K562 (cell line): ENCODE measurements around the gene ELOF1. TPM values are rescaled to one million over a fixed set of nuclear protein-coding genes. Genes with fewer than 3 reads are reported as not detected.

ENCODE experiments used
- ARID4B ChIP-seq: sonication (generic); formaldehyde crosslinking; IDR thresholded peaks from 2 replicates; pipeline ENCODE4 v1.8.0; 2022; ENCODE audit warnings: mild to moderate bottlenecking, missing genetic modification reagents
- CCNT2 ChIP-seq: IDR thresholded peaks from 2 replicates; pipeline ENCODE4 v1.6.1; 2011; ENCODE audit warnings: borderline replicate concordance, low read depth, mild to moderate bottlenecking, moderate library complexity, mixed read lengths, low read length; ENCODE audit not compliant: insufficient read length; ENCODE audit errors: extremely low read depth
- FOXP1 ChIP-seq: sonication (generic); formaldehyde crosslinking; IDR thresholded peaks from 2 replicates; pipeline ENCODE4 v1.8.0; 2022; ENCODE audit warnings: mild to moderate bottlenecking, missing genetic modification reagents
- GABPB1 ChIP-seq: sonication (generic); formaldehyde crosslinking; IDR thresholded peaks from 2 replicates; pipeline ENCODE4 v1.8.0; 2022; ENCODE audit warnings: mild to moderate bottlenecking, missing genetic modification reagents
- HDAC6 ChIP-seq: IDR thresholded peaks from 2 replicates; pipeline ENCODE4 v1.6.1; 2012; ENCODE audit warnings: low read depth, mild to moderate bottlenecking, control low read depth, inconsistent platforms, low read length, moderate library complexity
- HES1 ChIP-seq: fragments of 450-650 bp; IDR thresholded peaks from 2 replicates; pipeline ENCODE4 v1.6.1; 2016; ENCODE audit warnings: low read depth, mild to moderate bottlenecking, moderate library complexity
- SAFB ChIP-seq: fragments of 200-400 bp; formaldehyde crosslinking; IDR thresholded peaks from 2 replicates; pipeline ENCODE4 v1.6.1; 2017; ENCODE audit warnings: low read depth, low read length, borderline replicate concordance
- SLC30A9 ChIP-seq: fragments of 250-450 bp; sonication (Bioruptor Pico); IDR thresholded peaks from 2 replicates; pipeline ENCODE4 v1.8.0; 2022; ENCODE audit warnings: mild to moderate bottlenecking, moderate library complexity
- SOX6 ChIP-seq: fragments of 450-650 bp; IDR thresholded peaks from 2 replicates; pipeline ENCODE4 v1.6.1; 2014; ENCODE audit warnings: mild to moderate bottlenecking
- SREBF2 ChIP-seq: sonication (generic); formaldehyde crosslinking; IDR thresholded peaks from 2 replicates; pipeline ENCODE4 v1.4.0; 2020; ENCODE audit warnings: mild to moderate bottlenecking, missing genetic modification reagents
- SUPT5H ChIP-seq: fragments of 450-650 bp; IDR thresholded peaks from 2 replicates; pipeline ENCODE4 v1.6.1; 2016
- TFE3 ChIP-seq: fragments of 450-650 bp; formaldehyde crosslinking; IDR thresholded peaks from 2 replicates; pipeline ENCODE4 v1.4.0; 2020; ENCODE audit warnings: mild to moderate bottlenecking, mixed read lengths
- USF1 ChIP-seq: sonication (generic); formaldehyde crosslinking; IDR thresholded peaks from 2 replicates; pipeline ENCODE4 v1.9.0; 2022; ENCODE audit warnings: mild to moderate bottlenecking, missing genetic modification reagents
- ZBTB11 ChIP-seq, 3 experiments: fragments of 200-800 bp in 1 of 3; fragments of 250-450 bp in 1 of 3; fragments of 450-650 bp in 1 of 3; sonication (Bioruptor Pico) in 1 of 3; sonication (Bioruptor generic) in 1 of 3; formaldehyde crosslinking in 1 of 3; IDR thresholded peaks; 2 replicates each; pipeline versions ENCODE4 v1.6.1 to v1.8.0; 2016 to 2022; ENCODE audit warnings: mild to moderate bottlenecking in 2 of 3, missing genetic modification characterization in 2 of 3, missing compliant biosample characterization in 1 of 3, moderate library complexity in 1 of 3
- ZFP1 ChIP-seq: fragments of 450-650 bp; formaldehyde crosslinking; IDR thresholded peaks from 2 replicates; pipeline ENCODE4 v1.4.0; 2020; ENCODE audit warnings: mild to moderate bottlenecking, mixed read lengths
- polyA plus RNA-seq, 8 experiments: library from polyadenylated mRNA; depleted of rRNA in 4 of 8; stranded (reverse) in 5 of 8; unstranded in 3 of 8; fragments of >200 nt; fragmentation: Nextera tagmentation in 2 of 8; fragmentation: Illumina TruSeq in 1 of 8; extraction: Ambion mirVana in 2 of 8; extraction: Trizol in 1 of 8; gene quantifications; 2 replicates each; pipeline versions ENCODE4 v1.2.1 to v1.2.3, GENCODE V29; 2011 to 2014; ENCODE audit warnings: inconsistent platforms in 1 of 8, missing spikeins in 1 of 8
- total RNA-seq, 7 experiments: library from RNA; depleted of rRNA in 6 of 7; stranded (reverse); fragments of >200 nt in 6 of 7; fragmentation: Illumina TruSeq in 2 of 7; extraction: Trizol in 2 of 7; gene quantifications; 2 replicates each; pipeline versions ENCODE4 v1.2.1 to v1.2.3, GENCODE V29; 2011 to 2021; ENCODE audit warnings: low replicate concordance in 1 of 7

ELOF1 gene
- total and polyA plus RNA-seq, 9 of the 15 experiments (the other 6 are each of a cell fraction or from before 2014, with no cell fraction given) = 16.7 to 147 (median 74.2) TPM

- TF ChIP-seq ARID4B (CRISPR knock-in tag) = no peak; the same call in 1 of the 2 replicates
- peak; percentile 87 for TF ChIP-seq CCNT2
- no peak for TF ChIP-seq SREBF2 (CRISPR knock-in tag)
- no peak for TF ChIP-seq SUPT5H
- peak; percentile 85; the same call in 1 of the 2 replicates for TF ChIP-seq HES1
- peak; percentile 32; the same call in 1 of the 2 replicates for TF ChIP-seq GABPB1 (CRISPR knock-in tag)
- TF ChIP-seq ZFP1 (CRISPR knock-in tag) = no peak
- no peak for TF ChIP-seq HDAC6
- no peak for TF ChIP-seq SLC30A9 (CRISPR knock-in tag)
- TF ChIP-seq ZBTB11 (CRISPR knock-in tag; IDR thresholded peaks at IDR 0.05) = no peak
- TF ChIP-seq SOX6 = peak; percentile 83
- TF ChIP-seq FOXP1 (CRISPR knock-in tag) = no peak
- TF ChIP-seq USF1 (CRISPR knock-in tag) = peak; percentile 61
- peak; percentile 22; the same call in 1 of the 2 replicates for TF ChIP-seq TFE3 (CRISPR knock-in tag)
- no peak for TF ChIP-seq SAFB
Measured at GRCh38 chr19:11578258-11579142, 19.5 kb upstream of the ELOF1 start (continued).
